ENCODE data around the gene CHI3L1.

Gene CHI3L1

GRCh38 chr1:203204756-203205155 is 18.3 kb upstream of the CHI3L1 start:
- DNase-seq, result no peak

GRCh38 chr1:203202431-203203245 is 16.1 kb upstream of the CHI3L1 start:
- DNase-seq, result no peak

- DNase-seq, result no peak
Measured at GRCh38 chr1:203201516-203202205, 15.2 kb upstream of the CHI3L1 start.

GRCh38 chr1:203200916-203201315 is 14.4 kb upstream of the CHI3L1 start:
- no peak for DNase-seq

- DNase-seq, result no peak
Measured at GRCh38 chr1:203199816-203200571, 13.5 kb upstream of the CHI3L1 start.

GRCh38 chr1:203199481-203199815 is 12.9 kb upstream of the CHI3L1 start:
- no peak for DNase-seq

- DNase-seq, result no peak
Measured at GRCh38 chr1:203199002-203199401, 12.5 kb upstream of the CHI3L1 start.

GRCh38 chr1:203197625-203198024 is 11.1 kb upstream of the CHI3L1 start:
- no peak for DNase-seq

GRCh38 chr1:203196371-203196770 is 9.9 kb upstream of the CHI3L1 start:
- DNase-seq, result no peak

GRCh38 chr1:203190949-203191348 is 4.4 kb upstream of the CHI3L1 start:
- no peak for DNase-seq

- no peak for DNase-seq
Measured at GRCh38 chr1:203189951-203190352, 3.4 kb upstream of the CHI3L1 start.

- no peak for DNase-seq
Measured at GRCh38 chr1:203188686-203189232, 2.3 kb upstream of the CHI3L1 start.

GRCh38 chr1:203187689-203188264 is 1.3 kb upstream of the CHI3L1 start:
- DNase-seq, result no peak

GRCh38 chr1:203187304-203187685 is 791 bp upstream of the CHI3L1 start:
- no peak for DNase-seq

GRCh38 chr1:203186091-203186445 is 436 bp downstream of the CHI3L1 start:
- DNase-seq, result no peak

GRCh38 chr1:203185585-203185984 is 919 bp downstream of the CHI3L1 start:
- DNase-seq, result no peak

- DNase-seq, result no peak
Measured at GRCh38 chr1:203185061-203185461, 1.4 kb downstream of the CHI3L1 start.

GRCh38 chr1:203184467-203184866 is 2.0 kb downstream of the CHI3L1 start:
- no peak for DNase-seq

- no peak for DNase-seq
Measured at GRCh38 chr1:203183828-203184227, 2.7 kb downstream of the CHI3L1 start.

GRCh38 chr1:203182387-203182953 is 4.0 kb downstream of the CHI3L1 start:
- no peak for DNase-seq

- DNase-seq, result no peak
Measured at GRCh38 chr1:203181586-203182386, 4.7 kb downstream of the CHI3L1 start.

Measured in NCI-H1436 treated with DMSO at 0.1 percent for 48 hours (cell line).